OCI-LY7 (cell line): ENCODE measurements around the gene SGPL1.

ENCODE experiments used
- CTCF ChIP-seq: fragments of 200-600 bp; sonication (generic); conservative IDR thresholded peaks from 2 replicates; pipeline ENCODE4 v1.5.1; 2014; ENCODE audit warnings: mild to moderate bottlenecking, antibody characterized with exemption, low read length, moderate library complexity, mixed read lengths
- EZH2phosphoT487 ChIP-seq: fragments of 200-600 bp; sonication (generic); IDR thresholded peaks from 2 replicates; pipeline ENCODE4 v1.6.1; 2018; ENCODE audit warnings: low read depth, borderline replicate concordance, mild to moderate bottlenecking, mixed run types, antibody characterized with exemption, low read length, moderate library complexity, mixed read lengths

- TF ChIP-seq CTCF (no peak), EZH2phosphoT487 (no peak)
These were observed 90.5 kb downstream of the SGPL1 start for GRCh38 chr10:70906031-70906783.
